Neural progenitor cell (in vitro differentiated cells): ENCODE data around the gene HLA-DQA2. TPM values are rescaled to one million over a fixed set of nuclear protein-coding genes. Genes with fewer than 3 reads are reported as not detected.
"Not testable (repeated sequence)": the region's sequence is repeated elsewhere in the genome, so short reads cannot be mapped to it uniquely, and the experiment has no call there.

Experiments used
- DNase-seq: peaks from one replicate; pipeline ENCODE4 v3.0.0-alpha.2; 2016; ENCODE audit warnings: low spot score
- H2AFZ ChIP-seq: fragments of 200-600 bp; sonication (generic); replicated peaks from 2 replicates; pipeline ENCODE4 v1.6.1; 2016; ENCODE audit warnings: antibody characterized with exemption
- H3F3A ChIP-seq: fragments of 200-600 bp; sonication (generic); 2 replicates; pipeline ENCODE4 v1.6.1; 2016; ENCODE audit warnings: antibody characterized with exemption, low read depth
- H3K27ac ChIP-seq: fragments of 200-600 bp; sonication (generic); 2 replicates; pipeline ENCODE4 v1.5.1; 2016; ENCODE audit warnings: mild to moderate bottlenecking
- H3K27me3 ChIP-seq: fragments of 200-600 bp; sonication (generic); 2 replicates; pipeline ENCODE4 v1.6.1; 2016; ENCODE audit warnings: mild to moderate bottlenecking, moderate library complexity
- H3K36me3 ChIP-seq: fragments of 200-600 bp; sonication (generic); 2 replicates; pipeline ENCODE4 v1.5.1; 2016
- H3K4me1 ChIP-seq: fragments of 200-600 bp; sonication (generic); 2 replicates; pipeline ENCODE4 v1.6.1; 2016; ENCODE audit warnings: mixed run types
- H3K4me2 ChIP-seq: fragments of 200-600 bp; sonication (generic); 2 replicates; pipeline ENCODE4 v1.6.1; 2016
- H3K4me3 ChIP-seq: fragments of 200-600 bp; sonication (generic); 2 replicates; pipeline ENCODE4 v1.5.1; 2016
- H3K79me2 ChIP-seq: fragments of 200-600 bp; sonication (generic); 2 replicates; pipeline ENCODE4 v1.6.1; 2016; ENCODE audit warnings: low read depth
- H3K9ac ChIP-seq: fragments of 200-600 bp; sonication (generic); 2 replicates; pipeline ENCODE4 v1.6.1; 2016
- H3K9me3 ChIP-seq: fragments of 200-600 bp; sonication (generic); 2 replicates; pipeline ENCODE4 v1.5.1; 2016; ENCODE audit warnings: low read depth
- H4K20me1 ChIP-seq: fragments of 200-600 bp; sonication (generic); 2 replicates; pipeline ENCODE4 v1.6.1; 2016; ENCODE audit warnings: low read depth
- H3K27ac Mint-ChIP-seq: 3 replicates; pipeline ENCODE4 v1.8.0; 2021; ENCODE audit warnings: mixed read lengths
- H3K27me3 Mint-ChIP-seq: 2 replicates; pipeline ENCODE4 v1.8.0; 2022; ENCODE audit warnings: low read depth, mild to moderate bottlenecking, inconsistent platforms, moderate library complexity, mixed read lengths; ENCODE audit not compliant: insufficient read depth
- H3K36me3 Mint-ChIP-seq: 3 replicates; pipeline ENCODE4 v1.8.0; 2021; ENCODE audit warnings: mixed read lengths
- H3K4me1 Mint-ChIP-seq: 3 replicates; pipeline ENCODE4 v1.8.0; 2021; ENCODE audit warnings: mixed read lengths
- H3K4me3 Mint-ChIP-seq: 3 replicates; pipeline ENCODE4 v1.8.0; 2021; ENCODE audit warnings: mild to moderate bottlenecking, moderate library complexity, mixed read lengths
- H3K9me3 Mint-ChIP-seq: 3 replicates; pipeline ENCODE4 v1.8.0; 2020; ENCODE audit warnings: mixed read lengths
- CTCF ChIP-seq: fragments of 200-600 bp; sonication (generic); IDR thresholded peaks from 2 replicates; pipeline ENCODE4 v1.5.1; 2017; ENCODE audit warnings: antibody characterized with exemption, mild to moderate bottlenecking
- EZH2 ChIP-seq: fragments of 200-600 bp; sonication (generic); IDR thresholded peaks from 2 replicates; pipeline ENCODE4 v1.6.1; 2017; ENCODE audit warnings: antibody characterized with exemption, mild to moderate bottlenecking, moderate library complexity
- EZH2phosphoT487 ChIP-seq: fragments of 200-600 bp; sonication (generic); IDR thresholded peaks from 2 replicates; pipeline ENCODE4 v1.6.1; 2017; ENCODE audit warnings: antibody characterized with exemption
- total RNA-seq: library from RNA; depleted of rRNA; stranded (reverse); fragments of >200 nt; gene quantifications from 2 replicates; pipeline ENCODE4 v1.2.3, GENCODE V29; 2015; ENCODE audit warnings: low replicate concordance

HLA-DQA2 gene
- total RNA-seq, 1 donor from 2014 or later = not detected

GRCh38 chr6:32738126-32738525, 3.1 kb upstream of the HLA-DQA2 start:
- H3K4me1 Mint-ChIP-seq = no peaks in the 10 kb centered on the region
- no peaks in the 10 kb centered on the region for H3K27me3 ChIP-seq
- H3K9me3 ChIP-seq = no peaks in the 10 kb centered on the region
- peaks cover 2% of the 10 kb centered on the region for H3K27me3 Mint-ChIP-seq
- no peak overlapping the region for H2AFZ ChIP-seq
- TF ChIP-seq CTCF (no peak), EZH2 (no peak), EZH2phosphoT487 (no peak)
- no peaks in the 10 kb centered on the region for H3F3A ChIP-seq
- no peak overlapping the region for H3K27ac Mint-ChIP-seq
- H4K20me1 ChIP-seq = no peaks in the 10 kb centered on the region
- no peak overlapping the region for H3K27ac ChIP-seq
- H3K4me3 ChIP-seq = no peak overlapping the region
- H3K4me3 Mint-ChIP-seq = no peak overlapping the region
- no peak overlapping the region for H3K4me2 ChIP-seq
- no peaks in the 10 kb centered on the region for H3K36me3 Mint-ChIP-seq
- no peak overlapping the region for H3K9ac ChIP-seq
- no peaks in the 10 kb centered on the region for H3K4me1 ChIP-seq
- no peaks in the 10 kb centered on the region for H3K9me3 Mint-ChIP-seq
- H3K79me2 ChIP-seq = no peaks in the 10 kb centered on the region
- DNase-seq = no peak
- no peaks in the 10 kb centered on the region for H3K36me3 ChIP-seq

GRCh38 chr6:32742374-32742773, 1.2 kb downstream of the HLA-DQA2 start:
- no peak for TF ChIP-seq EZH2phosphoT487
- no peak for TF ChIP-seq CTCF
- TF ChIP-seq EZH2 = no peak
- H3K9me3 Mint-ChIP-seq = no peaks in the 10 kb centered on the region
- no peak overlapping the region for H3K27ac ChIP-seq
- no peaks in the 10 kb centered on the region for H3K36me3 ChIP-seq
- no peaks in the 10 kb centered on the region for H3F3A ChIP-seq
- H3K36me3 Mint-ChIP-seq = no peaks in the 10 kb centered on the region
- no peak overlapping the region for H3K27ac Mint-ChIP-seq
- no peaks in the 10 kb centered on the region for H3K4me1 ChIP-seq
- no peak overlapping the region for H3K9ac ChIP-seq
- no peaks in the 10 kb centered on the region for H3K27me3 Mint-ChIP-seq
- H3K27me3 ChIP-seq = no peaks in the 10 kb centered on the region
- no peaks in the 10 kb centered on the region for H4K20me1 ChIP-seq
- no peak for DNase-seq
- H3K4me3 Mint-ChIP-seq = no peak overlapping the region
- H3K4me2 ChIP-seq = no peak overlapping the region
- no peaks in the 10 kb centered on the region for H3K79me2 ChIP-seq
- no peaks in the 10 kb centered on the region for H3K4me1 Mint-ChIP-seq
- no peak overlapping the region for H3K4me3 ChIP-seq
- no peaks in the 10 kb centered on the region for H3K9me3 ChIP-seq
- H2AFZ ChIP-seq = no peak overlapping the region

- Histone ChIP-seq H3K4me1 (no peaks in the 10 kb centered on the region), H3K27me3 (no peaks in the 10 kb centered on the region), H3K4me2 (no peak overlapping the region), H3K79me2 (no peaks in the 10 kb centered on the region), H4K20me1 (no peaks in the 10 kb centered on the region), H3K27ac (no peak overlapping the region), H3K36me3 (no peaks in the 10 kb centered on the region), H3K4me3 (no peak overlapping the region), H3F3A (no peaks in the 10 kb centered on the region), H2AFZ (no peak overlapping the region), H3K9ac (no peak overlapping the region), H3K9me3 (no peaks in the 10 kb centered on the region)
- H3K4me1 Mint-ChIP-seq = no peaks in the 10 kb centered on the region
- H3K36me3 Mint-ChIP-seq = no peaks in the 10 kb centered on the region
- TF ChIP-seq CTCF (no peak), EZH2 (no peak), EZH2phosphoT487 (no peak)
- H3K4me3 Mint-ChIP-seq = no peak overlapping the region
- H3K9me3 Mint-ChIP-seq = no peaks in the 10 kb centered on the region
- H3K27ac Mint-ChIP-seq = no peak overlapping the region
- no peaks in the 10 kb centered on the region for H3K27me3 Mint-ChIP-seq
- DNase-seq = no peak
Observed at GRCh38 chr6:32744776-32745175, 3.6 kb downstream of the HLA-DQA2 start.

- not testable (repeated sequence) for H3K36me3 ChIP-seq
Observed at GRCh38 chr6:32745649-32746048, 4.5 kb downstream of the HLA-DQA2 start.

More at GRCh38 chr6:32745649-32746048, 4.5 kb downstream of the HLA-DQA2 start:
- H3K4me3 ChIP-seq, H3K9ac ChIP-seq, H3K4me3 Mint-ChIP-seq, H3K36me3 Mint-ChIP-seq, H3K4me2 ChIP-seq, H3F3A ChIP-seq, H2AFZ ChIP-seq, H3K4me1 ChIP-seq, DNase-seq, H3K4me1 Mint-ChIP-seq, H3K9me3 ChIP-seq, H4K20me1 ChIP-seq, H3K27ac Mint-ChIP-seq, H3K27me3 Mint-ChIP-seq, H3K27ac ChIP-seq, H3K79me2 ChIP-seq, H3K27me3 ChIP-seq, H3K9me3 Mint-ChIP-seq: not testable (repeated sequence)
